MM.1S (cell line): ENCODE results near the gene ACOXL.

Experiments used
- CTCF ChIP-seq: fragments of 300-600 bp; sonication (generic); IDR thresholded peaks from 2 replicates; pipeline ENCODE4 v1.5.1; 2016; ENCODE audit warnings: antibody characterized with exemption, low read length, mixed read lengths
- EZH2 ChIP-seq: fragments of 300-600 bp; sonication (generic); optimal IDR thresholded peaks from 2 replicates; pipeline ENCODE3; 2017; ENCODE audit warnings: low read depth, mild to moderate bottlenecking, antibody characterized with exemption, low read length, mixed read lengths
- EZH2phosphoT487 ChIP-seq: fragments of 300-600 bp; sonication (generic); IDR thresholded peaks from 2 replicates; pipeline ENCODE4 v1.6.1; 2018; ENCODE audit warnings: antibody characterized with exemption, low read length

GRCh38 chr2:110934948-110935347, 202.6 kb downstream of the ACOXL start:
- TF ChIP-seq CTCF (no peak), EZH2 (no peak), EZH2phosphoT487 (no peak)
